ENCODE data around the gene SCARF2. TPM values are rescaled to one million over a fixed set of nuclear protein-coding genes. Genes with fewer than 3 reads are reported as not detected.
"Not testable (repeated sequence)": the region's sequence is repeated elsewhere in the genome, so short reads cannot be mapped to it uniquely, and the experiment has no call there.

Gene SCARF2
- polyA plus RNA-seq, 2 of the 4 experiments (the other 2 are of a cell fraction): 0.35 to 0.66 TPM

- Histone ChIP-seq H3K4me3 (no peak overlapping the region), H3K4me2 (no peak overlapping the region), H3K4me1 (no peaks in the 10 kb centered on the region), H3K9me3 (no peaks in the 10 kb centered on the region), H3K27ac (no peak overlapping the region)
- WGBS (ENCODE audit: missing lambda C conversion rate): 93% methylated on average over 1 of the region's 1 CpG
- TF ChIP-seq, protein P1, sequence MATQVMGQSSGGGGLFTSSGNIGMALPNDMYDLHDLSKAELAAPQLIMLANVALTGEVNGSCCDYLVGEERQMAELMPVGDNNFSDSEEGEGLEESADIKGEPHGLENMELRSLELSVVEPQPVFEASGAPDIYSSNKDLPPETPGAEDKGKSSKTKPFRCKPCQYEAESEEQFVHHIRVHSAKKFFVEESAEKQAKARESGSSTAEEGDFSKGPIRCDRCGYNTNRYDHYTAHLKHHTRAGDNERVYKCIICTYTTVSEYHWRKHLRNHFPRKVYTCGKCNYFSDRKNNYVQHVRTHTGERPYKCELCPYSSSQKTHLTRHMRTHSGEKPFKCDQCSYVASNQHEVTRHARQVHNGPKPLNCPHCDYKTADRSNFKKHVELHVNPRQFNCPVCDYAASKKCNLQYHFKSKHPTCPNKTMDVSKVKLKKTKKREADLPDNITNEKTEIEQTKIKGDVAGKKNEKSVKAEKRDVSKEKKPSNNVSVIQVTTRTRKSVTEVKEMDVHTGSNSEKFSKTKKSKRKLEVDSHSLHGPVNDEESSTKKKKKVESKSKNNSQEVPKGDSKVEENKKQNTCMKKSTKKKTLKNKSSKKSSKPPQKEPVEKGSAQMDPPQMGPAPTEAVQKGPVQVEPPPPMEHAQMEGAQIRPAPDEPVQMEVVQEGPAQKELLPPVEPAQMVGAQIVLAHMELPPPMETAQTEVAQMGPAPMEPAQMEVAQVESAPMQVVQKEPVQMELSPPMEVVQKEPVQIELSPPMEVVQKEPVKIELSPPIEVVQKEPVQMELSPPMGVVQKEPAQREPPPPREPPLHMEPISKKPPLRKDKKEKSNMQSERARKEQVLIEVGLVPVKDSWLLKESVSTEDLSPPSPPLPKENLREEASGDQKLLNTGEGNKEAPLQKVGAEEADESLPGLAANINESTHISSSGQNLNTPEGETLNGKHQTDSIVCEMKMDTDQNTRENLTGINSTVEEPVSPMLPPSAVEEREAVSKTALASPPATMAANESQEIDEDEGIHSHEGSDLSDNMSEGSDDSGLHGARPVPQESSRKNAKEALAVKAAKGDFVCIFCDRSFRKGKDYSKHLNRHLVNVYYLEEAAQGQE (IDR thresholded peaks at IDR 0.05): no peak
- TF ChIP-seq FOSB (CRISPR knock-in tag; IDR thresholded peaks at IDR 0.05): no peak
- TF ChIP-seq MAX (IDR thresholded peaks at IDR 0.05): no peak
- no peak for TF ChIP-seq HEYL (CRISPR knock-in tag; IDR thresholded peaks at IDR 0.05)
- no peak for TF ChIP-seq ELK1 (IDR thresholded peaks at IDR 0.05; ENCODE audit: low read depth, low read length)
- no peak for TF ChIP-seq KDM1A (IDR thresholded peaks at IDR 0.05; ENCODE audit: low read depth)
- no peak for TF ChIP-seq HMGXB4 (CRISPR knock-in tag; IDR thresholded peaks at IDR 0.05; ENCODE audit: borderline replicate concordance)
- POLR2A ChIA-PET: no interaction called here
- CTCF ChIA-PET: no interaction called here
- FAIRE-seq: no peak
- ATAC-seq: no peak
- no peak for DNase-seq (ENCODE audit: low read depth in 1 of 2, low spot score in 1 of 2)
These were observed 42.1 kb upstream of the SCARF2 start for GRCh38 chr22:20479612-20480196.

GRCh38 chr22:20478059-20478458 is 40.4 kb upstream of the SCARF2 start:
- POLR2A ChIA-PET; DNase-seq (ENCODE audit: low read depth in 1 of 2, low spot score in 1 of 2); H3K4me1 ChIP-seq; H3K4me2 ChIP-seq; CTCF ChIA-PET; H3K4me3 ChIP-seq; ATAC-seq; FAIRE-seq; H3K27ac ChIP-seq; H3K9me3 ChIP-seq: not testable (repeated sequence)
- 98% methylated on average over 6 of the region's 6 CpGs for WGBS (ENCODE audit: missing lambda C conversion rate)

- POLR2A ChIA-PET; FAIRE-seq; ATAC-seq; H3K4me1 ChIP-seq; H3K9me3 ChIP-seq; CTCF ChIA-PET; H3K4me2 ChIP-seq; H3K27ac ChIP-seq; H3K4me3 ChIP-seq; DNase-seq (ENCODE audit: low read depth in 1 of 2, low spot score in 1 of 2): not testable (repeated sequence)
- 96% methylated on average over 12 of the region's 12 CpGs for WGBS (ENCODE audit: missing lambda C conversion rate)
These were observed 37.9 kb upstream of the SCARF2 start for GRCh38 chr22:20475569-20475968.

GRCh38 chr22:20475115-20475436 is 37.5 kb upstream of the SCARF2 start:
- FAIRE-seq (no peak), DNase-seq (ENCODE audit: low read depth in 1 of 2, low spot score in 1 of 2) (no peak), ATAC-seq (no peak)
- no peaks in the 10 kb centered on the region for H3K4me1 ChIP-seq
- H3K9me3 ChIP-seq: no peaks in the 10 kb centered on the region
- H3K27ac ChIP-seq: no peak overlapping the region
- no peak for TF ChIP-seq RCOR1 (IDR thresholded peaks at IDR 0.05; ENCODE audit: low read depth, low read length)
- no peak for TF ChIP-seq BCL3 (IDR thresholded peaks at IDR 0.05)
- no peak for TF ChIP-seq ESRRA (IDR thresholded peaks at IDR 0.05; ENCODE audit: borderline replicate concordance, low read length)
- no peak for TF ChIP-seq HOXA7 (CRISPR knock-in tag; IDR thresholded peaks at IDR 0.05)
- TF ChIP-seq MAZ (IDR thresholded peaks at IDR 0.05; ENCODE audit: borderline replicate concordance, low read depth, low read length): no peak
- H3K4me2 ChIP-seq: no peak overlapping the region
- ChIA-PET CTCF (no interaction called here), POLR2A (no interaction called here)
- no peak overlapping the region for H3K4me3 ChIP-seq
- WGBS (ENCODE audit: missing lambda C conversion rate): 94% methylated on average over 4 of the region's 4 CpGs
